ENCODE data around the gene EEPD1. TPM values are rescaled to one million over a fixed set of nuclear protein-coding genes. Genes with fewer than 3 reads are reported as not detected.

Gene EEPD1
- total RNA-seq, 2 experiments from 2014 or later: 0.40 to 0.48 TPM

DNA sequence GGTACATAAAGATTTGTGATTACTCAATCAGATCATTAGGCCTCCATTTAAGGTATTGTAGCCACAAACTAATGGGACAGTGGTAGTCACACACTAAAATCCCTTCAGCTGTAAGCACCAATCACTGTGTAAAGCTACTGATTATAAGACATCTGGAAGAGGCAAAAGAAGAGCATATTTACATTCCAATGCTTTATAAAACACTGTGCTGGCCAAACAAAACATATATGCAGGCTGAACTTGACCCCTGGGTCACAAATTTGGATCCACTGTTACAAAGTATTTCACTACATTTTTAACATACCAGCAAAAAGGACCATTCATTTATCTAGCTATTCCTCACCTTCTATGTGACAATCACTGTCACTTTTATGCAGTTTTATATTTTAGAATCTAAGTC, 195.2 kb downstream of the EEPD1 start:
- POLR2A ChIA-PET: no interaction called here

DNA sequence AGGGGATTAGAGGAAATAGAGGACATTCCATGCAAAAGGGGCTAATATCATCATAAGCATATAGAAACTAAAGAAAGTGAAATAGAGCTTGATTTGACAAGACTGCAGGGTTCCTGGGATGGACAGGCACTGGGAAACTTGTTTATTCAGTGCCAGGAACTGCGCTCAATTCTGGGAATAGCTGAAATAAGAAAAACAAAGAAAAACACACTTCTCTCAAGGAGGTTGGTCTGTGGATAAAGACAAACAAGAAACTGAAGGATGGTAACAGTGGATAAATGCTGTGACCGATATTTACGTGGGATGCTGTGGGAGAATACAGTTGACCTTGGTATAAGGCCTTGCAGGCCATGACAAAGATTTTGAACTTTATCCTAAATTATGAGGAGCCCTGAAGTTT, 195.7 kb downstream of the EEPD1 start:
- ChIA-PET CTCF (no interaction called here), POLR2A (interaction anchor here (0.6 kb wide), 1 partner anchor 113 kb away, joined by 6 read pairs; no protein-coding TSS in a partner anchor)

More for the DNA sequence above, 195.2 kb downstream of the EEPD1 start:
- CTCF ChIA-PET: no interaction called here

DNA sequence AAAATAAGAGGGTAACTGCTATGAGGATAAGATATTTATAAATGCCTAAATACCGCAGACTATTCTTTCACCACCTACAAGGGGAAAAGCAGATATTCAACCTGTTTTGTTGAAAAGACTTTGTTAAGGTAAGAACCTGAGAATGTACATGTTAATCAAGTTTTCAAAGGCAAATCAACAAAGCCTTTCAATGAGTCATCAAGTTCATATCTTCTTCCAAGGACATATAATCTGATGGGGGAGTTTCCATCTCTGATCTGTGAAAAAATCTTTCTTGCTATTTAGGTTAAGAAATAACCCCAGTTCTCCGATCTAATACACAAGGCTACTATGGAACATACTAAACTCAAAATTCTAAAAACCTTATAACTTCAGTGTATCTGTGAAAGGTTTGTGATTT, 196.6 kb downstream of the EEPD1 start:
- ChIA-PET POLR2A (no interaction called here), CTCF (no interaction called here)

Other genes with a start within 250 kb of the EEPD1 start
- gene ANLN, start 236.6 kb downstream of the EEPD1 start, total RNA-seq: 10 to 100 TPM; 33.3 to 40.3 TPM

Data from activated CD8-positive, alpha-beta memory T cell treated with anti-CD3 and anti-CD28 coated beads for 36 hours (primary cell).